DMS 273 (cell line): ENCODE results near the gene GNS.
"Not testable (repeated sequence)": the region's sequence is repeated elsewhere in the genome, so short reads cannot be mapped to it uniquely, and the experiment has no call there.

ENCODE experiments used
- DNase-seq: peaks from one replicate; lab custom pipeline; 2025; ENCODE audit not compliant: unreplicated experiment; lab: John Stamatoyannopoulos, UW

GNS gene

DNA sequence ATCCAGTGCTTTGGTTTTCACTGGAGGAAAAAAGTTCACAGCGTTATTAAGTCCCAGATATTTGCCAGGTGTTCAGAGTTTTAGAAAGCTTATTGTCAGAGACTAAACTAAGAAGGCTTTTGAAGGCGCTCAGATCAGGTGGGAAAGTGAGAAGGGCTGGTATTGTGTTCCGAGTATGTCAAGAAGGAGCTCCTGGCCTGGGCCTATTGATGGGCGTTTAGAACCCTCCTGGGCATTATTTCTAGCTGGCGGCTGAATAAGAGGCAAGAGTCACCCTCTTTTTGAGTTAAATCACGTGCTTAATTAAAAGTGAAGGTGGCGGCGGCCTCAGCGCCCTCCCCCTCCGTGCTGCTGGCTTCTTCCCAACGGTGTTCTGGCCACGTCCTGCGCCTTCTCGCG lies 20.9 kb upstream of the GNS start:
- DNase-seq = peak; percentile 60

DNA sequence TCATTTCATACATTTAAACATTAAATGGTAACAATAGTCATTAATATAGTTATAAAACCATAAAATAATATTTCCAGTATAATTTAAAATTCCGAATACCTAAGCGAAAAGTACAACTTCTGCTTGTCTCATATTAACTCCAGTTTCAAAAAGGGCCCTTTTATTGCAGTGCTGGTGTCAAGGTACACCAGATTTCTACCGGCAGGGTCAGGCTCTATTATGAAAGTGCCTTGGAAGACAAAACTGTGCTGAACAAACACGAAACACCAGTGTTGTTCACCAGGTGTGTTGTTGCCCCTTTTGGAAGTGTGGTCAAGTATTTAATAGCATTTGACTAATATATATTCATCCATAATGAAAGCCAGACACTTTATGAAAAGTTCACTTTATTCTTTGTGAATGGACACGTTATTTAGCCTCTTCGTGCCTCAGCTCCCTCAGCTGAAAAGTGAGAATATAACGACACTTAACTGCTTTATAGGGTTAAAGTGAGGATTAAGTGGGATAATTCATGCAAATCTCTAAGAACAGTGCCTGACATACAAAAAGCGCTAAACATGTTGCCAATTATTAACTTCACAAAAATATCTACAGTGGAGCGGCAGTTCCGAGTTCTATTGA lies 20.3 kb upstream of the GNS start:
- DNase-seq = no peak

DNA sequence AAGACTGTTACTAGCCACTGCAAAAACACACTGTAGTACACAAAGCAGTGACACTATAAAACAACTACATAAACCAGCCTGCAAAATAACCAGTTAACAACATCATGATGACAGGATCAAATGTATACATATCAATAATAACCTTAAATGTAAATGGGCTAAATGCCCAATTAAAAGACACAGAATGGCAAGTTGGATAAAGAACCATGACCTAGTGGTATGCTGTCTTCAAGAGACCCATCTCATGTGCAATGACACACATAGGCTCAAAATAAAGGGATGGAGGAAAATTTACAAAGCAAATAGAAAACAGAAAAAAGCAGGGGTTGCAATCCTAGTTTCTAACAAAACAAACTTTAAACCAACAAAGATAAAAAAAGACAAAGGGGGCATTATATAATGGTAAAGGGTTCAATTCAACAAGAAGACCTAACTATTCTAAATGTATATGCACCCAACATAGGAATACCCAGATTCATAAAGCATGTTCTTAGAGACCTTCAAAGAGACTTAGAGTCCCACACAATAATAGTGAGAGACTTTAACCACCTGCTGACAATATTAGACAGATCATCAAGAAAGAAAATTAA lies 16.0 kb upstream of the GNS start:
- DNase-seq = not testable (repeated sequence)

DNA sequence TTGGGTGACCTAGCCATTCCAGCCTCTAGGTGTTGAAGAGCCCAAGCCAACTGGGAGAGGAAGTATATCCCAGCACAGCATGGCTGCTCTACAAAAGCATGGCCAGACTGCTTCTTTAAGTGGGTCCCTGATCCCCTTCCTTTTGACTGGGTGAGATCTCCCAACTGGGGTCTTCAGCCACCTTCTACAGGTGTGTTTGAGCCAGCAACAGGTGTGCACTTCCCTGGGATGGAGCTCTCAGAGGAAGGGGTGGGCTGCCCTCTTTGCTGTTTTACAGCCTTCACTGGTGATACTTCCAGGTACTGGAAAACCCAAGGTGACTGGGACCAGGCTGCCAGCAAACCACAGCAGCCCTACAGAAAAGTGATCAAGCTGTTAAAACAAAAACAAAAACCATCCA lies 14.2 kb upstream of the GNS start:
- no peak for DNase-seq

DNA sequence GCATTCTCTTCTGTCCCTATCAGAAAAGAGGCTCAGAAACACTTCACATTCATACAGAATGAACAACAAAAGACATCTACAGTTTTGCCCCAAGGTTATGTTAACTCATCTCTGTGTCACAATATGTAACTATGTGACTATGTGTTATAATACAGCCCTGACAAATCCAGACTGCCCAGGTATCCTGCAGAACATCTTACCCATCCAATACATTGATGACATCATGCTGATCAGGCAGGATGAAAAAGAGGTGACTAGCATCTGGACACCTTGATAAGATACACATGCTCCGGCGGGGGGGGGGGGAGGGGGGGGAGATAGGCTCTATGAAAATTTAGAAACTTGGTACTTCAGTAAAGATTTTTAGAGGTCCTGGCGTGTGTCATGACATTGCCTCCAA lies 8.3 kb upstream of the GNS start:
- DNase-seq = no peak

DNA sequence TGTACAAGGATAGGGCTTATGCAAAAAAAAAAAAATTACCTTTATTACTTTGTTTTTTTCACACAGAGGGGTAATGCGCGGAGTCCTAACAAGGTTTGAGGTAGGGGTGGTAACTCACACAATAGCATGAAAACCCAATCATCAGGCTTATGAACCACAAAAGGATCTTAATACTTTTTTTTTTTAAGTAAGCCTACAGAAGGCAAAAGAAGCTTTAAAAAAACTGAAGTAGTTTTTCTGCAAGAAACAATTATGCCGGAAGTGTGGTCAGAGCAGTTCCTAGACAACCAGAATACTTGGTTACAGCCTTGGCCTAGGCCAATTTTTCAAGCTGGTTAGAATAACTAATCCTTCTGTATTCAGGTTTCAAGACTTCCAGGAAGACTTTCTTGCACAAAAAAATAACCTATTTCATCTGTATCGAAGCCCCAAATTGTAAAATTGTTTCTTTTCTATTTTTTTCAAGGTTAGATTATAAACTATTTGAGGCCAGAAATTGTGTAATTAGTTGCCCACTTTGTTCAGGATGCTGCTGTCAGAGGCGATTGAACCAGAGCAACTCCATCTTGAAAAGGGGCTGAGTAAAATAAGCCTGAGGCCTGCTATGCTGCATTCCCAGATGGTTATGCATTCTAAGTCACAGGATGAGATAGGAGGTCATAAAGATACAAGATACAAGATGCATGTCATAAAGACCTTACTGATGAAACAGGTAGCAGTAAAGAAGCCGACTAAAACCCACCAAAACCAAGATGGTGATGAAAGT lies 1.8 kb upstream of the GNS start:
- no peak for DNase-seq

DNA sequence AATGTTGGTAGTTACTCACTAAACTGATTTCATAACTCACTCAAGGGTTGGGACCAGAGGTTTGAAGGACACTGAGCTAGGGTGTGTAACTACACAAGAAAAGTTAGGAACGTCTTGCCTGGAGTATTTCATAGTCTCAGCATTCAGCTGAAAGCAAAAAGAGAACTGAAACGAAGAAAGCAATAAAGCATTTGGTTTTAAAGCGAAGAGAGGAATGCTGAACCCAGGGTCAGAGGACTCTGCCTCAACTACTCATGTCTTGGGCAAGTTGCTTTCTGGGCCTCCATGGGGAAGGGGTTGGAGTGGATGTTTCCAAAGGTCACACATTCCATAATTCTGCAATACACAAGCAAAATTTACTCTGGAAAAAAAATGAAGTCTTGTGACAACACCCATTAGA lies 1.4 kb downstream of the GNS start:
- DNase-seq = no peak

DNA sequence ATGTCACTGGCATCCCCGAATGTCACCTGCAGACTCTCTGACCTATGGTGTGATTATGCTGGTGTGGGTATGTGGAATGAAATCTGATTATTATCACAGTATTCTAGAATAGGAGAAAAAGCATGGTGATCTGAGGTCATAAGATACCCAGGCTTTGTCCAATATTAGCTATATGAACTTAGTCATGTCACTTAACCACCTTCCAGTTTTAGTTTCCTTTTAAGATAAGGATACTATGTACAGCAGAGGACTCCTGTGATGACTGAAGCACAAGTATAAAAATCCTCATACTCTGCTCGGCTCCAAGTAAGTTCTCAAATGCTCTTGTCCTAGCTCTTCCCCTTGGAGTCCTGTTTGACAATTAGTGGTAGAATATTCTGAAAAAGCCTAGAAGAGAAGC lies 2.8 kb downstream of the GNS start:
- DNase-seq = no peak

DNA sequence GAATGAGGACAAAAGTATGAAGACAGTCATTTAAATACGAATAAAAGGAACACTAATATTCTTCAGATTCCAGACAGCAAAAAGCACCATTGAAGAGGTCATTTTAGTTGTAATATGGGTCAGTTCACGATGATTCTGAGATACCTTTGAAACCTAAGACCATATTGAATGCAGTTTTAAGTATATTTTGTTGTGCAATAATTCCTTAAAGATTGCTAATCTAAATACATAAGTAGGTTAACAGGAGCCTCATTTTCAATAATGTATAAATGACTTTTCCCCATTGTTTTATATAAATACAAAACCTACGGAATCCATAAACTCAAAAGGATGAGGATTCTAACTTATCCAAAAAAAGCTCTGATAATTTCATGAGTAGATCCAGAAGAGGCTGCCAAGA lies 5.8 kb downstream of the GNS start:
- DNase-seq = no peak

DNA sequence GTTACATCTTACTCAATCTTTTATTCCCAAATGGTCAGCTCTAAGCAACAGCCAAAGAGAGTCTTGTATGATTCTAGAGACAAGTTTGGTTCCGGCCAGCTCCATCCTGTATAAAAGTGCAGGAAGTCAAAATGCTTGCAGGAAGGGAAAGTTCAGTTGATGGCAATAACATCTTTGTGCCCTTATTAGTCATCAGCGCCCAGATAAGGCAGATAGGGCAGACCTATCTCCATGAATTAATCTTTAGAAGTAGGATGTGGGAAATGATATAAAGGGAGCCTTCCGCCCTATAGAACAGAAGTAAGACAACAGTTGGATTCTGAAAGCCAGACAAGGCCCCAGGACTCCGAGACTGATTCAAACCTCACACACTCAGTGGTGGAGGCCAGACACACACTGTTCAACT lies 6.4 kb downstream of the GNS start:
- no peak for DNase-seq

DNA sequence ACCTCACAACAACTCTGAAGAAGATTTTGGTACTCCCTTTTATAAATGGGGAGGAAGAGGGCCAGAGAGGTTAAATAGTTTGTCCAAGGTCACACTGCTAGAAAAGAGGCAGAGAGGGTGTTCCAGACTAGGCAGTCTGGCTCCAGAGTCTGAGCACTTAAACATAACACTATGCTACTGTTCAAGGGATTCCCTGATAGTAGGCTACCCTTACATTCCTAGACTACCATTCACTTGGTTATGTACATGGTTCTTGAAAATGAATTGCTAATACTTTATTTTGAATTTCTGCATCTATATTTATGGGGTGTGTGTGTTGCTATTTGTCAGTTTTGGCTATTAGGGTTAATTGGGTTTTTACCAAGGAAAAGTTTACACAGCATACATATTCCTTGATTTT lies 7.2 kb downstream of the GNS start:
- DNase-seq = no peak

DNA sequence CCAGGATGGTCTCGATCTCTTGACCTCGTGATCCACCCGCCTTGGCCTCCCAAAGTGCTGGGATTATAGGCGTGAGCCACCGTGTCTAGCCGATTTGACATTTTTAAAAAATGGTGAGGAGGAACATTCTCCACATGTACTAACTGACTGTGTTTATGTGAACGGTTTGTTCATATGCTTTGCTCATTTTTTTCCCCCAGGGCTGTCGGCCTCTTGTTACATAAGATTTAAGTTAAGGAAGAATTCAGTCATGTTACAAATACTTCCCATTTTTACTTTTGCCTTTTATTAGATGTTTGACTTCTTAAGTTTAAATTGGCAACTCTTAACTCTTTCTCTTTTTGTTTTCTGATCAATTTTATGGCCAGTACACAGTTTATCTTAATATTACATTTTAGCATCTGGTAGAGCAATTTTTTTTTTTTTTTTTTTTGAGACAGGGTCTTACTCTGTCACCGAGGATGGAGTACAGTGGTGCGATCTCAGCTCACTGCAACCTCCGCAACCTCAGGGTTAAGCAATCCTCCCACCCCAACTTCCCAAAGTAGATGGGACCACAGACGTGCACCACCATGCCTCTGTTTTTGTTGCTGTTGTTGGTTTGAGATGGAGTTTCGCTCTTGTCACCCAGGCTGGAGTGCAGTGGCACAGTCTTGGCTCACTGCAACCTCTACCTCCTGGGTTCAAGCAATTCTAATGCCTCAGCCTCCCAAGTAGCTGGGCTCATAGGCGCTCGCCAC lies 9.6 kb downstream of the GNS start:
- DNase-seq = no peak

DNA sequence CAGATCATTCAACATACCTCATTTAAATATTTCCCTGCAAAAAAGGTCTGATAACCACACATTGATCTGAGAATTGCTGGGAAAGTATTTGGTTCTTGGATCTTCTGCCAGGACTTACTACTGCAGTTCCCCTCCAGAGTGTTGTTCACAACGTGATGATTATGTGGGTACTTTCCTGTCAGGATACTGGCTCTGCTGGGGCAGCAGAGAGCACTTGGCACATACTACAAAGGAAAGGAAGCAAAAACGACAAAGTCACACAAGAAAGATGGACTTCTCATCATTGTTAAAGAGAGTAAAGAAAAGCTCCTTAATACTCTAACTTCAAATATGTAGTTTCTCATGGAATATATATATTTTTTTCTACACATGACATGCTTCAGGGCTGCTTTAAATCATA lies 11.5 kb downstream of the GNS start:
- peak; percentile 4 for DNase-seq

DNA sequence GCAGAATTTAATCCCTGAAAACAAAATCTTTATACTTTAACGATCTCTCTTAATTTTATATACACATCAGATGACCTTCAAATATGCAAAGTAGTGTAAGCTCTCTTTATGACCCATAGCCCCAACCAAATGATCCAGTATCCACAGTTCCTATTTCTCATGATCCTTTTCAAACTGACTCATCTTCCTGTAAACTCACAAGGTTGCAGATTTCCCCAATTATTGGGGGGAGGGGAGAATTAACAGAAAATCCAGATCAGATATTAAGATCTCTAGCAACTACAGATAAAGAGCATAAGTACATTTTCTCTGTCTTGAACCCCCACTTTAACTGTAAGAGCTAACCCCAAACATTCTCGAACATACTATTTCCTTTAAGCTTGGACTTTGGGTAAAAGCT lies 12.5 kb downstream of the GNS start:
- DNase-seq = no peak

DNA sequence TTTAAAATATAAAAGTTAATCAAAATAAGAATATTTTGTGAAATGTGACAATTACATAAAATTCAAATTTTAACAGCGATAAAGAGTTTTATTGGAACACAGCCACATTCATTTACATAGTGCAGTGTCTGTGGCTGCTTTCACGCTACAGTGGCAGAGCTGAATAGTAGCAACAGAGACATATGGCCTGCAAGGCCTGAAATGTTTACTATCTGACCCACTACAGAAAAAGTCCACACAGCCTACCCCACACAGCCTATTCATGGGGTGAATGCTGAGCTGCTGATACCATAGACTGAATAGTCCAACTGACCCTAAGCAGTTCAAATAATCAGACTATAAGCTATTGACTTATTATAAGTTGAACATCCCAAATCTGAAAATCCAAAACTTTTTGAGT lies 13.2 kb downstream of the GNS start:
- DNase-seq = peak; percentile 30

DNA sequence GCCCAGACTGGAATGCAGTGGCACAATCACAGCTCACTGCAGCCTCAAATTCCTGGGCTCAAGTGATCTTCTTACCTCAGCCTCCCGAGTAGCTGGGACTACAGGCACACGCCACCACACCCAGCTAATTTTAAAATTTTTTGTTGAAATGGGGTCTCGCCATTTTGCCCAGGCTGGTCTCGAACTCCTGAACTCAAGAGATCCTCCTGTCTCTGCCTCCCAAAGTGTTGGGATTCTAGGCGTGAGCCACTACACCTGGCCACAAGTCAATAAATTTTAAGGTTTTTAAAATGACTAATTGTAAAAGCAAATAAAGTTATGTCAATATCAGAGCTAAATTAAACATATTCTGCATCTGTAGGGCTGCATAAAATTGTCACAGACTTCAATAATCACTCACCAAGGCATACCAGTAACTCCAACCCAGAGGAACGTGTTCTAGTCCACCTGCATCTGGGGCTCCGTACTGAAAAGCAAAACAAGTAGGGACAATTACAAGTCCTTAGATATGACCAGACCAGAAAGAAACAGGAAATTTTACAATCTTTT lies 13.9 kb downstream of the GNS start:
- DNase-seq = no peak

DNA sequence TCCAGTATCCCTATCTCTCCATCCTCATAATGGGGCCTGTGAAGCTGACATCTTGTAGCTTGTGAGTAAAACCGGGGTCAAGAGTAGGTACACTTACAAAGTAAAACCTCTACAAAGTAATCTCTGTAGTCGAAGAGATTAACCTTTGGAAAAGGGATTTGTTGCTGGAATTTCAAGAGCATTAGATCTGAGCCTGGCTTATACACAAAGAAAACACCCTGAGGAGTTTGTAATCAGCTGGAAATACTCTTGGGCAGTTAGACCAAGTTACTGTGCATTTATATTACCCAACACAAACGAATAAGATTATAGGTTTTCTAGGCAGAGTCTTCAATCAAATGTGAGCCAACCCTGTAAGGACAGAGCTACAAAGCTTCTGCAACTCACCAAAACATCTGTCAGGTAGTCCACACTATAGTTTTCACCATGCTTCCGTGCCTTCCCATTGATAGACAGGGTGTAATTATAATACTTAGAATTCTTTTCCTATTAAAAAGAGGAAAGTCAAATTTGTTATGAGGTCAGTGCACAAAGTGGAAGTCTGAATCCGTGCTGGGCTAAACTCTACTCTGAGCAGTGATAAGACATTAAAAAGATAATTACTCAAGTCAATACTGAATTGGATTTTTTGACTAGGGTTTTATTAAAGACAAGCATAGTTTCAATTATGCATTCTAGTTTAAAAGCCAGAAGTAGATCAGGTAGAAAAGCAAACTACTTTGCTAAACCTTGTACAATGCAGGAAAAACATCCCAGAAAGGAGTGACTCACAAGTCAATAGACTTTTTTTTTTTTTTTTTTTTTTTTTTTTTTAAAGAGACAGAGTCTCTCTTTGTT lies 14.6 kb downstream of the GNS start:
- no peak for DNase-seq

DNA sequence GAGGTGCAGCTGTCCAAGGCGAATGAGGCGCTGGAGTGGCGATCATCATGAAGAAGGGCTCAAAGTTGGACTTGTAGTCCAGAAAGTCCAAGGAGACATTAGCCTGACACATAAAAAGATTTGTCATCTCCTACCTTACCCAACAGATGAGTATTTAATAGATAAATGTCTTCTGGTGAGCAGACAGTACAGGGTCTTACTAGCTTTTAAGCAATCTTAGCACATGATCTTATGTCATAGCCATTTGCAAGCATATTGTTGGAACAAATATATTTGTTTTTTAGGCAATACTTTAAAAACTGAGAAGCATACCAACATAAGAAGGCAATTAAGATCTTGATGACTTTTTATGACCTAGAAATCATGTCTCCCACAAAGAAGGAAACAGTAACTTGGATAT lies 16.0 kb downstream of the GNS start:
- DNase-seq = no peak

DNA sequence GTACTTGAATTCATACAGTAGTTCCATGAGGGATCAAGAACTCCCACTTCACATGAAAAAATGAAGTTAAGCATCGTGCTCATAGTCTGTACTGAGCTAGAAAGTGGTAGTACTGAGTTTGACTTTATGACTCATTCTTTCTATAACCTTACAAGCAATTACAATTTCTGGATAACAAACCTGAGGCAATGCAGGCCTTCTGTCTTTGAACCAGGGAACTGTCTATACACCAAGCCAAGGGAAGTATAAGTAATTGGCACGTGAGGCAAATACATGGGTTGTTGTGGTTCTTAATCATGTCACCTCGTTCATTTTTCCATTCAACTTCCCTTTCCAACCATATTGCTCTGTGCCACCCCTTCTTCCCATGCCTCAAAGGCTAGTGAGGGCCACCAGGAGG lies 16.8 kb downstream of the GNS start:
- no peak for DNase-seq

DNA sequence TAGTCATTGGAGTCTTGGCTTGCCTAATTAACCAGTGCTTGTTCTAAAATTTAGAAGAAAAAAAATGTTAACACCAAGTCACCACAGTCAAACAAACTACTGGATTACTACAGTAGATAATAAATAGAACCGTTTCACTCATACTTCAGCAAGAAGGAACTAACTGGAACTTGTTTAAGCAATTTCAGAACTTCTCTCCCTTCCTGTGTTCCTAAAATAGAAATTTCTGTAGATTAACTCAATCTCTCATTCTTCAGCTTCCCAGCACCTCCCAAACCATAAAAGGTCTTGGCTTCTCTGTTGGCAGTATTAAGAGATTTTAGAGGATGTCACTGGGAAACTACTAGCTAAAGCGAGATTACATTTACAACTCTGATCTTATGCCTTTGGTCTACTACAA lies 18.6 kb downstream of the GNS start:
- DNase-seq = no peak

DNA sequence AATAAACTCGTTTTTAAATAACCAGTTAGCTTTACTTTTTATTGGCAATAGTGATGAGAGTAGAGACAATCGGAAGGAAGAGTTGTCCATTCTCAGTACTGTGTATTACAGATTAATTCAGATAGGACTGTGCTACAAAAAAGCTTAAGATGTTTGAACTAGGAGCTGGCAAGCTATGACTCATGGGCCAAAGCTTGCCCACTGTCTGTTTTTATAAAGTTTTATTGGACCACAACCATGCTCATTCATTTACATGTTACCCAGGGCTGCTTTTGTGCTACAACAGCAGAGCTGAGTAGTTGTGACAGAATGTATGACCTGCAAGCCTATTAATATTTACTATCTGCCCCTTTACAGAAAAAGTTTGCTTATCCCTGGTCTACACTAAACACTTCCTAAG lies 19.4 kb downstream of the GNS start:
- no peak for DNase-seq
